Measurements from ENCODE around the gene KANSL2.
"Not testable (repeated sequence)": the region's sequence is repeated elsewhere in the genome, so short reads cannot be mapped to it uniquely, and the experiment has no call there.

- not testable (repeated sequence) for TF ChIP-seq POLR2A (IDR thresholded peaks at IDR 0.05; ENCODE audit: low read depth, low read length); POLR2AphosphoS5 (IDR thresholded peaks at IDR 0.05; ENCODE audit: low read depth, low read length); TAF1 (IDR thresholded peaks at IDR 0.05; ENCODE audit: low read depth, low read length); SPI1 (IDR thresholded peaks at IDR 0.05; ENCODE audit: low read depth, low read length); PAX5 (IDR thresholded peaks at IDR 0.05; ENCODE audit: insufficient read depth, low read length, severe bottlenecking); POU2F2 (IDR thresholded peaks at IDR 0.05; ENCODE audit: low read depth, low read length)
These were observed 481 bp upstream of the KANSL2 start for GRCh38 chr12:48682533-48682905.

All from GM12891 (cell line).